NCI-H1694 treated with DMSO at 0.1 percent for 48 hours (cell line): ENCODE data around the gene TP53AIP1.

Source experiments
- DNase-seq: peaks from one replicate; lab custom pipeline; 2025; lab: John Stamatoyannopoulos, UW

Gene TP53AIP1

GRCh38 chr11:128889657-128890213 is 52.9 kb downstream of the TP53AIP1 start:
- DNase-seq: no peak

GRCh38 chr11:128888034-128888985 is 54.4 kb downstream of the TP53AIP1 start:
- no peak for DNase-seq

GRCh38 chr11:128886406-128887124 is 56.1 kb downstream of the TP53AIP1 start:
- DNase-seq: no peak
